Peyer's patch (tissue), 4 donors: ENCODE data around the gene AP2A1.

Experiments
- CTCF ChIP-seq, 6 experiments: fragments of 450-650 bp in 4 of 6; fragments of 200-600 bp in 2 of 6; sonication (generic) in 1 of 6; IDR thresholded peaks; one replicate each; pipeline ENCODE4 v1.5.1; 2017 to 2019; ENCODE audit warnings: antibody characterized with exemption in 6 of 6, mild to moderate bottlenecking in 3 of 6, moderate library complexity in 1 of 6
- POLR2A ChIP-seq, 2 donors: fragments of 450-650 bp; IDR thresholded peaks; one replicate each; pipeline ENCODE4 v1.5.1; 2017; ENCODE audit warnings: antibody characterized with exemption in 2 of 2, mild to moderate bottlenecking in 2 of 2, moderate library complexity in 2 of 2

- TF ChIP-seq POLR2A (IDR thresholded peaks at IDR 0.05) (no peak), CTCF (IDR thresholded peaks at IDR 0.05) (no peak)
These were observed 2.5 kb upstream of the AP2A1 start for GRCh38 chr19:49764341-49764740.
